HepG2 (cell line): ENCODE results near the gene ESPNL. TPM values are rescaled to one million over a fixed set of nuclear protein-coding genes. Genes with fewer than 3 reads are reported as not detected.
A peak's percentile ranks its signal among the peaks of the same experiment; 100 is the strongest.

Experiments
- CBX5 ChIP-seq: sonication (generic); formaldehyde crosslinking; IDR thresholded peaks from 2 replicates; pipeline ENCODE4 v1.4.0; 2020; ENCODE audit warnings: missing genetic modification reagents, borderline replicate concordance
- DRAP1 ChIP-seq: IDR thresholded peaks from 2 replicates; pipeline ENCODE4 v1.6.1; 2016; ENCODE audit warnings: missing genetic modification reagents, missing compliant biosample characterization
- FOXP1 ChIP-seq, 2 experiments: fragments of 450-650 bp in 1 of 2; IDR thresholded peaks; 2 replicates each; pipeline ENCODE4 v1.6.1; 2017 to 2018; ENCODE audit warnings: antibody characterized with exemption in 1 of 2
- HMG20B ChIP-seq: conservative IDR thresholded peaks from 2 replicates; pipeline ENCODE4 v1.6.1; 2016; ENCODE audit warnings: missing genetic modification reagents, missing compliant biosample characterization
- HMGA1 ChIP-seq: sonication (generic); formaldehyde crosslinking; conservative IDR thresholded peaks from 2 replicates; pipeline ENCODE4 v1.4.0; 2020; ENCODE audit warnings: missing genetic modification reagents
- KDM3A ChIP-seq: IDR thresholded peaks from 2 replicates; pipeline ENCODE4 v1.6.1; 2018; ENCODE audit warnings: low read depth, missing compliant biosample characterization
- MAZ ChIP-seq, 2 experiments: sonication (generic) in 1 of 2; formaldehyde crosslinking in 1 of 2; IDR thresholded peaks; 2 replicates each; pipeline versions ENCODE4 v1.5.0 to v1.6.1; 2012 to 2020; ENCODE audit warnings: low read depth in 2 of 2, mild to moderate bottlenecking in 2 of 2, borderline replicate concordance in 1 of 2, improper control_type of control experiment in 1 of 2, low read length in 1 of 2, missing genetic modification reagents in 1 of 2, moderate library complexity in 1 of 2
- NCOA1 ChIP-seq: sonication (generic); formaldehyde crosslinking; IDR thresholded peaks from 2 replicates; pipeline ENCODE4 v1.9.0; 2021; ENCODE audit warnings: missing genetic modification reagents
- NFKB2 ChIP-seq: sonication (generic); formaldehyde crosslinking; IDR thresholded peaks from 2 replicates; pipeline ENCODE4 v1.4.0; 2020; ENCODE audit warnings: missing genetic modification reagents, borderline replicate concordance
- NFRKB ChIP-seq: fragments of 450-650 bp; IDR thresholded peaks from 2 replicates; pipeline ENCODE4 v1.6.1; 2017
- SRY ChIP-seq: sonication (generic); formaldehyde crosslinking; IDR thresholded peaks from 2 replicates; pipeline ENCODE4 v1.8.0; 2022; ENCODE audit warnings: mild to moderate bottlenecking, missing genetic modification reagents
- ZNF224 ChIP-seq: sonication (generic); formaldehyde crosslinking; IDR thresholded peaks from 2 replicates; pipeline ENCODE4 v1.5.0; 2020; ENCODE audit warnings: mild to moderate bottlenecking, missing genetic modification reagents
- ZNF331 ChIP-seq: sonication (generic); formaldehyde crosslinking; IDR thresholded peaks from 2 replicates; pipeline ENCODE4 v1.4.0; 2020; ENCODE audit warnings: missing genetic modification reagents
- ZNF367 ChIP-seq: sonication (generic); formaldehyde crosslinking; IDR thresholded peaks from 2 replicates; pipeline ENCODE4 v1.4.0; 2020; ENCODE audit warnings: missing genetic modification reagents, borderline replicate concordance
- ZNF468 ChIP-seq: sonication (generic); formaldehyde crosslinking; IDR thresholded peaks from 2 replicates; pipeline ENCODE4 v1.8.0; 2022; ENCODE audit warnings: mild to moderate bottlenecking, moderate library complexity, missing genetic modification reagents
- ZNF782 ChIP-seq: sonication (generic); formaldehyde crosslinking; IDR thresholded peaks from 2 replicates; pipeline ENCODE4 v1.4.0; 2020; ENCODE audit warnings: missing genetic modification reagents, mild to moderate bottlenecking, borderline replicate concordance
- polyA plus RNA-seq, 8 experiments: library from polyadenylated mRNA; depleted of rRNA in 3 of 8; stranded (reverse) in 7 of 8; unstranded in 1 of 8; fragments of >200 nt; fragmentation: Illumina TruSeq in 4 of 8; extraction: Trizol in 4 of 8; gene quantifications; 2 replicates each; pipeline versions ENCODE4 v1.2.1 to v1.2.3, GENCODE V29; 2011 to 2016; ENCODE audit warnings: low read depth in 4 of 8, missing spikeins in 1 of 8, mixed read lengths in 1 of 8; ENCODE audit not compliant: insufficient read depth in 1 of 8
- total RNA-seq, 5 experiments: library from RNA; depleted of rRNA; stranded (reverse); fragments of >200 nt; fragmentation: Illumina TruSeq; extraction: Trizol; gene quantifications; 2 replicates each; pipeline ENCODE4 v1.2.3, GENCODE V29; 2016; ENCODE audit warnings: low read depth in 1 of 5

ESPNL gene
- total and polyA plus RNA-seq, 2 of the 13 experiments (the other 11 are each of a cell fraction or from before 2014, with no cell fraction given) = 0.45 to 0.80 TPM

GRCh38 chr2:238079874-238080327 is 20.2 kb upstream of the ESPNL start (continued):
- TF ChIP-seq CBX5 (CRISPR knock-in tag) (no peak), NCOA1 (CRISPR knock-in tag) (peak; percentile 69; the same call in 1 of the 2 replicates), KDM3A (CRISPR knock-in tag) (no peak; the same call in 1 of the 2 replicates), ZNF331 (CRISPR knock-in tag) (peak; percentile 94; the same call in 1 of the 2 replicates), SRY (no peak), HMG20B (CRISPR knock-in tag) (peak; percentile 92), FOXP1 (IDR thresholded peaks at IDR 0.05) (peak; percentile 78), FOXP1 (CRISPR knock-in tag; IDR thresholded peaks at IDR 0.05) (peak; percentile 96), MAZ (IDR thresholded peaks at IDR 0.05; ENCODE audit: borderline replicate concordance, low read depth, low read length) (no peak), MAZ (CRISPR knock-in tag; IDR thresholded peaks at IDR 0.05; ENCODE audit: low read depth) (no peak), ZNF367 (CRISPR knock-in tag) (no peak), NFKB2 (no peak), ZNF782 (CRISPR knock-in tag) (no peak), DRAP1 (CRISPR knock-in tag) (peak; percentile 73; the same call in 1 of the 2 replicates), ZNF224 (no peak), NFRKB (no peak), ZNF468 (no peak), HMGA1 (CRISPR knock-in tag) (no peak)
